K562 (cell line): ENCODE data around the gene RELA. TPM values are rescaled to one million over a fixed set of nuclear protein-coding genes. Genes with fewer than 3 reads are reported as not detected.
A peak's percentile ranks its signal among the peaks of the same experiment; 100 is the strongest.

ENCODE experiments used
- ATAC-seq: fragments of 200-7000 bp; cut with Tn5 transposase; 3 replicates; pipeline ENCODE4 v1.9.1; 2020; ENCODE audit warnings: moderate library complexity
- BruUV-seq: library from RNA; stranded (reverse); fragments of 400-500 nt; replicated peaks from 2 replicates; lab custom pipeline; 2021; lab: Mats Ljungman, UMichigan
- CTCF ChIA-PET: fragments of 300-600 bp; formaldehyde crosslinking; extraction: SDS; loops from one replicate; lab custom pipeline; 2021; ENCODE audit warnings: low intra/inter-chr PET ratio; lab: Yijun Ruan, JAX
- POLR2A ChIA-PET: fragments of 300-600, 350-650 bp; sonication (Branson Sonifier 250); formaldehyde crosslinking; extraction: SDS; loops from one replicate; lab custom pipeline; 2021; ENCODE audit warnings: antibody characterized with exemption, inconsistent platforms; lab: Yijun Ruan, JAX
- DNase-seq, 4 experiments: peaks; one replicate each; pipeline versions ENCODE4 v3.0.0 to v3.0.0-alpha.2; 2011 to 2018; ENCODE audit warnings: low spot score in 3 of 4, mixed read lengths in 3 of 4; ENCODE audit errors: extremely low read depth in 1 of 4
- FAIRE-seq: peaks from 2 replicates; lab custom pipeline; 2011; peaks lifted over from hg19 to GRCh38; lab: Jason Lieb, UNC
- H2AFZ ChIP-seq: 2 replicates; pipeline ENCODE4 v1.6.0; 2011; ENCODE audit warnings: low read depth, low read length, control low read depth, inconsistent platforms
- H3K27ac ChIP-seq: fragments of 200-600 bp; 3 replicates; pipeline ENCODE4 v1.8.0; 2011; ENCODE audit warnings: low read depth, mild to moderate bottlenecking, control low read depth, inconsistent platforms, low read length, moderate library complexity, mixed read lengths; ENCODE audit errors: extremely low read depth
- H3K27me3 ChIP-seq, 2 experiments: fragments of 300-600 bp in 1 of 2; 2 replicates in 1 of 2; 3 replicates in 1 of 2; pipeline versions ENCODE4 v1.6.0 to v1.8.0; 2011; ENCODE audit warnings: inconsistent platforms in 2 of 2, low read length in 2 of 2, mild to moderate bottlenecking in 1 of 2, mixed read lengths in 1 of 2, moderate library complexity in 1 of 2; ENCODE audit not compliant: control insufficient read depth in 2 of 2, insufficient read depth in 2 of 2
- H3K36me3 ChIP-seq: fragments of 300-600 bp; 3 replicates; pipeline ENCODE4 v1.8.0; 2011; ENCODE audit warnings: mild to moderate bottlenecking, low read length, inconsistent platforms; ENCODE audit not compliant: control insufficient read depth, insufficient read depth
- H3K4me1 ChIP-seq, 2 experiments: fragments of 200-600 bp in 1 of 2; replicated peaks in 1 of 2; 2 replicates in 1 of 2; 3 replicates in 1 of 2; pipeline versions ENCODE4 v1.5.1 to v1.8.0; 2011; ENCODE audit warnings: inconsistent platforms in 2 of 2, low read length in 2 of 2, mild to moderate bottlenecking in 1 of 2, mixed read lengths in 1 of 2, moderate library complexity in 1 of 2; ENCODE audit not compliant: control insufficient read depth in 2 of 2, insufficient read depth in 2 of 2
- H3K4me2 ChIP-seq: 2 replicates; pipeline ENCODE4 v1.6.1; 2011; ENCODE audit warnings: low read length, control low read depth, inconsistent platforms, mixed read lengths; ENCODE audit not compliant: insufficient read depth
- H3K4me3 ChIP-seq: fragments of 200-600 bp; sonication (generic), shearing (Covaris generic); 2 replicates; pipeline ENCODE4 v1.5.1; 2016; ENCODE audit warnings: control low read depth, inconsistent platforms
- H3K79me2 ChIP-seq: fragments of 200-600 bp; 3 replicates; pipeline ENCODE4 v1.8.0; 2011; ENCODE audit warnings: low read length, inconsistent platforms; ENCODE audit not compliant: control insufficient read depth, insufficient read depth
- H3K9ac ChIP-seq, 2 experiments: 2 replicates each; pipeline versions ENCODE4 v1.6.0 to v1.6.1; 2011; ENCODE audit warnings: low read depth in 2 of 2, low read length in 2 of 2, control low read depth in 1 of 2, inconsistent platforms in 1 of 2, mild to moderate bottlenecking in 1 of 2, mixed read lengths in 1 of 2; ENCODE audit not compliant: insufficient read depth in 1 of 2
- H3K9me1 ChIP-seq: one replicate; pipeline ENCODE4 v1.6.0; 2011; ENCODE audit warnings: inconsistent platforms, mild to moderate bottlenecking, low read length, moderate library complexity; ENCODE audit not compliant: control insufficient read depth, insufficient read depth
- H3K9me3 ChIP-seq: replicated peaks from 2 replicates; pipeline ENCODE4 v1.5.1; 2011; ENCODE audit warnings: low read depth, low read length, inconsistent platforms; ENCODE audit not compliant: control insufficient read depth, insufficient read depth
- H4K20me1 ChIP-seq: replicated peaks from 2 replicates; pipeline ENCODE4 v1.6.1; 2011; ENCODE audit warnings: low read length, inconsistent platforms, mixed read lengths; ENCODE audit not compliant: control insufficient read depth, insufficient read depth
- ATF2 ChIP-seq: sonication (generic); formaldehyde crosslinking; IDR thresholded peaks from 2 replicates; pipeline ENCODE4 v1.8.1; 2022; ENCODE audit warnings: missing genetic modification reagents
- DDX20 ChIP-seq: fragments of 450-650 bp; IDR thresholded peaks from 2 replicates; pipeline ENCODE4 v1.6.1; 2016; ENCODE audit warnings: missing genetic modification characterization, low read depth, mild to moderate bottlenecking, missing compliant biosample characterization, moderate library complexity
- E4F1 ChIP-seq: fragments of 250-450 bp; sonication (Bioruptor Pico); IDR thresholded peaks from 2 replicates; pipeline ENCODE4 v1.5.0; 2021; ENCODE audit warnings: mild to moderate bottlenecking, borderline replicate concordance
- ESRRA ChIP-seq: fragments of 450-650 bp; IDR thresholded peaks from 2 replicates; pipeline ENCODE4 v1.6.1; 2014; ENCODE audit warnings: low read depth, mild to moderate bottlenecking, moderate library complexity, borderline replicate concordance
- FOXO4 ChIP-seq: fragments of 450-650 bp; formaldehyde crosslinking; IDR thresholded peaks from 2 replicates; pipeline ENCODE4 v1.4.0; 2020; ENCODE audit warnings: mild to moderate bottlenecking, moderate library complexity
- HDGF ChIP-seq: fragments of 450-650 bp; IDR thresholded peaks from 2 replicates; pipeline ENCODE4 v1.6.1; 2016
- KLF6 ChIP-seq: fragments of 250-450 bp; sonication (Bioruptor Pico); IDR thresholded peaks from 2 replicates; pipeline ENCODE4 v1.4.0; 2020; ENCODE audit warnings: mild to moderate bottlenecking, moderate library complexity, borderline replicate concordance
- SETDB1 ChIP-seq: IDR thresholded peaks from one replicate; pipeline ENCODE4 v1.6.1; 2012; ENCODE audit warnings: low read length, control low read depth, inconsistent platforms
- ZBTB5 ChIP-seq: fragments of 450-650 bp; IDR thresholded peaks from 2 replicates; pipeline ENCODE4 v1.6.1; 2017; ENCODE audit warnings: antibody characterized with exemption
- ZNF175 ChIP-seq: fragments of 200-800 bp; sonication (Bioruptor generic); IDR thresholded peaks from 2 replicates; pipeline ENCODE4 v1.6.1; 2016; ENCODE audit warnings: low read depth, mild to moderate bottlenecking, missing genetic modification characterization, missing compliant biosample characterization
- WGBS: fragments of 100-300 bp; shearing (Covaris generic); methylation state at CpG from one replicate; pipeline ENCODE4 v1.1.6; 2016; ENCODE audit warnings: low coverage, mixed read lengths; ENCODE audit not compliant: insufficient coverage; ENCODE audit errors: missing lambda C conversion rate; 5-methylcytosine and 5-hydroxymethylcytosine counted together
- in situ Hi-C: fragments of 300-500 bp; cut with MboI; formaldehyde crosslinking; loops from 4 replicates; pipeline ENCODE4 v1.15.0; 2018; ENCODE audit warnings: inconsistent platforms, mixed read lengths
- intact Hi-C: fragments of 100-400 bp; cut with micrococcal nuclease; formaldehyde crosslinking; loops from 2 replicates; pipeline ENCODE4 v1.14.2; 2022
- polyA plus RNA-seq, 8 experiments: library from polyadenylated mRNA; depleted of rRNA in 4 of 8; stranded (reverse) in 5 of 8; unstranded in 3 of 8; fragments of >200 nt; fragmentation: Nextera tagmentation in 2 of 8; fragmentation: Illumina TruSeq in 1 of 8; extraction: Ambion mirVana in 2 of 8; extraction: Trizol in 1 of 8; gene quantifications; 2 replicates each; pipeline versions ENCODE4 v1.2.1 to v1.2.3, GENCODE V29; 2011 to 2014; ENCODE audit warnings: inconsistent platforms in 1 of 8, missing spikeins in 1 of 8
- total RNA-seq, 7 experiments: library from RNA; depleted of rRNA in 6 of 7; stranded (reverse); fragments of >200 nt in 6 of 7; fragmentation: Illumina TruSeq in 2 of 7; extraction: Trizol in 2 of 7; gene quantifications; 2 replicates each; pipeline versions ENCODE4 v1.2.1 to v1.2.3, GENCODE V29; 2011 to 2021; ENCODE audit warnings: low replicate concordance in 1 of 7

RELA gene
- total and polyA plus RNA-seq, 9 of the 15 experiments (the other 6 are each of a cell fraction or from before 2014, with no cell fraction given): 6.0 to 67.4 (median 20.6) TPM

GRCh38 chr11:65711785-65712632, 49.3 kb upstream of the RELA start, which contains the start of gene KAT5:
KAT5 (plus strand) TSS chr11:65712252; CDS start chr11:65712268, 16 bp downstream.
- peak within 1 kb of the TSS; percentile 87 to 96 for H3K9ac ChIP-seq
- H3K4me3 ChIP-seq: peak within 1 kb of the TSS; percentile 59
- H3K79me2 ChIP-seq: peaks cover 10% of the 10 kb centered on the region
- under 1% methylated on average over 55 of the region's 65 CpGs for WGBS
- intact Hi-C loops: loop anchor here (1.0 to 5.0 kb wide), 4 partner anchors 60 to 277 kb away; partner anchors contain the start of gene FIBP
- H3K9me1 ChIP-seq: no peaks in the 10 kb centered on the region
- FAIRE-seq (peak; percentile 92), DNase-seq (peak; percentile 93 to 99 (median 95)), ATAC-seq (peak; percentile 93)
- no TSS peak for BruUV-seq
- H3K4me2 ChIP-seq: peak within 1 kb of the TSS; percentile 90
- in situ Hi-C loops: loop anchor here (5.0 to 10.0 kb wide), 2 partner anchors 110 to 283 kb away; no protein-coding TSS in a partner anchor
- H4K20me1 ChIP-seq: peaks cover 5% of the 10 kb centered on the region; the same call in 1 of the 2 replicates
- ChIA-PET CTCF (interaction anchor here (0.6 to 3.9 kb wide), 5 partner anchors 56 to 278 kb away, joined by 3 to 45 read pairs (median 12); partner anchors contain the start of genes AP5B1 and FIBP), POLR2A (interaction anchor here (0.6 to 2.0 kb wide), 22 partner anchors 8 to 387 kb away, joined by 3 to 32 read pairs (median 4); partner anchors contain the start of genes BANF1, CFL1, EIF1AD and FOSL1)
- H3K4me1 ChIP-seq: peaks cover 17 to 28% of the 10 kb centered on the region in 2 experiments
- H2AFZ ChIP-seq: peak within 1 kb of the TSS; percentile 100
- H3K27ac ChIP-seq: peak within 1 kb of the TSS; percentile 98
- H3K27me3 ChIP-seq: no peaks in the 10 kb centered on the region
- peaks cover 43% of the 10 kb centered on the region; the same call in 2 of the 3 replicates for H3K36me3 ChIP-seq
- no peaks in the 10 kb centered on the region for H3K9me3 ChIP-seq
- TF ChIP-seq HDGF: no peak
- TF ChIP-seq ESRRA: peak; percentile 73; the same call in 1 of the 2 replicates
- TF ChIP-seq DDX20 (tag): 0 out of 2 replicates have a peak, but pooled peaks have one; percentile 21
- TF ChIP-seq KLF6 (CRISPR knock-in tag): peak; percentile 76
- TF ChIP-seq ZNF175 (CRISPR knock-in tag): no peak; the same call in none of the 2 replicates
- TF ChIP-seq ZBTB5: no peak
- no peak for TF ChIP-seq SETDB1
- TF ChIP-seq FOXO4 (CRISPR knock-in tag): 0 out of 2 replicates have a peak, but pooled peaks have one; percentile 31
- no peak for TF ChIP-seq E4F1 (CRISPR knock-in tag)
- no peak for TF ChIP-seq ATF2 (CRISPR knock-in tag)
